Peyer's patch (tissue), 4 donors: ENCODE data around the gene ASAP2. TPM values are rescaled to one million over a fixed set of nuclear protein-coding genes. Genes with fewer than 3 reads are reported as not detected.

Source experiments
- DNase-seq, 3 donors: peaks; one replicate each; pipeline ENCODE4 v3.0.0-alpha.2; 2017 to 2019
- H3K27ac ChIP-seq, 4 donors: fragments of 200-600 bp; sonication (generic); one replicate each; pipeline ENCODE4 v1.5.1; 2016 to 2019
- H3K27me3 ChIP-seq, 2 donors: fragments of 200-600 bp; sonication (generic); one replicate each; pipeline ENCODE4 v1.5.1; 2019
- H3K36me3 ChIP-seq, 3 donors: fragments of 200-600 bp; sonication (generic); one replicate each; pipeline ENCODE4 v1.5.1; 2016 to 2019
- H3K4me1 ChIP-seq, 4 donors: fragments of 200-600 bp; sonication (generic); one replicate each; pipeline ENCODE4 v1.5.1; 2016 to 2019
- H3K4me3 ChIP-seq, 4 donors: fragments of 200-600 bp; sonication (generic); 1 replicate in 3 of 4; 2 replicates in 1 of 4; pipeline ENCODE4 v1.5.1; 2016 to 2019; ENCODE audit warnings: mild to moderate bottlenecking in 1 of 4
- H3K9me3 ChIP-seq, 4 donors: fragments of 200-600 bp; sonication (generic); one replicate each; pipeline ENCODE4 v1.5.1; 2016 to 2019; ENCODE audit warnings: mild to moderate bottlenecking in 1 of 4
- POLR2A ChIP-seq, 2 donors: fragments of 450-650 bp; IDR thresholded peaks; one replicate each; pipeline ENCODE4 v1.5.1; 2017; ENCODE audit warnings: antibody characterized with exemption in 2 of 2, mild to moderate bottlenecking in 2 of 2, moderate library complexity in 2 of 2
- total RNA-seq, 4 donors: library from RNA; depleted of rRNA; stranded (reverse); fragments of >200 nt; gene quantifications; one replicate each; pipeline ENCODE4 v1.1.0, GENCODE V29; 2016
- TF ChIP-seq, protein P1 (sequence below), 6 experiments: fragments of 450-650 bp in 4 of 6; fragments of 200-600 bp in 2 of 6; sonication (generic) in 1 of 6; IDR thresholded peaks; one replicate each; pipeline ENCODE4 v1.5.1; 2017 to 2019; ENCODE audit warnings: antibody characterized with exemption in 6 of 6, mild to moderate bottlenecking in 3 of 6, moderate library complexity in 1 of 6

Gene ASAP2
- total RNA-seq, 4 donors from 2014 or later: 30.6 to 59.4 (median 37.8) TPM

DNA sequence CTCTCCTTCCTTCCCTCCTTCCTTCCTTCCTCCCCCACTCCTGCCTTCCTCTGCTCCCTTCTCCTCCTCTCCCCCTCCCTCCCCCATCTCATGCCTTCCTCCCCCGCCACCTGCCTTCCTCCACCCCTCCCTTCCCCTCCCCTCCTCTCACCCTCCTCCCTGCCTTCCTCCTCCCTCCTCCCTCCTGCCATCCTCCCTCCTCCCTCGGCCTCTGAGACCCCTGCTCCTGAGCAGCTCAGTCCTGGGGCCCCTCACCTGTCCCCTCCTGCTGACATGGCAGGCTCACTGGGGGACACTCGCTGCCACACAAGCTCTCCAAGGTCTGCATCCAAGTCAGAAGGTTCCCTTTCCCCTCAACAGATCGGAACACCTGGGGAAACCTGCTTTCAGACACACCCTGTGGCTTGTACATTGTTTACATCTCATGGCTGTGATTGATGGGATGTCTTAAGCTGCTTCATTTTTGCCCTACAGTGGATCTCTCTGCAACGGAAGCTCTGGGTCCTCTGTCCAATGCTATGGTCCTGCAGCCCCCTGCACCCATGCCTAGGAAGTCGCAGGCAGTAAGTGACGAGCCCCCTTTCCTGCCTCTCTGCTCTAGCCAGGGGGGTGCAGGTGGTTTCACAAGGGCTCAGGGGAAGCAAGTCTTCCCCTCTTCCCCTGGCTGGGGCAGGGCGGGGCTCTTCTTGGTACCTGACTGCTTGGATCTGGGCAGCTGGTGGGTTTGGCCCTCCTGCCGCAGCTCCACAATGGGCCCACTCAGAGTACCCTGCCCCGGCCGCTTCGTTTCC, 193.9 kb downstream of the ASAP2 start:
- Histone ChIP-seq H3K4me1 (no peaks in the 10 kb centered on the region), H3K4me3 (no peak overlapping the region), H3K27me3 (no peaks in the 10 kb centered on the region), H3K36me3 (peaks cover 0 to 34% (median 0%) of the 10 kb centered on the region in 3 donors), H3K27ac (no peak overlapping the region), H3K9me3 (no peaks in the 10 kb centered on the region)
- no peak for DNase-seq
- TF ChIP-seq POLR2A (IDR thresholded peaks at IDR 0.05): no peak
- TF ChIP-seq, protein P1, sequence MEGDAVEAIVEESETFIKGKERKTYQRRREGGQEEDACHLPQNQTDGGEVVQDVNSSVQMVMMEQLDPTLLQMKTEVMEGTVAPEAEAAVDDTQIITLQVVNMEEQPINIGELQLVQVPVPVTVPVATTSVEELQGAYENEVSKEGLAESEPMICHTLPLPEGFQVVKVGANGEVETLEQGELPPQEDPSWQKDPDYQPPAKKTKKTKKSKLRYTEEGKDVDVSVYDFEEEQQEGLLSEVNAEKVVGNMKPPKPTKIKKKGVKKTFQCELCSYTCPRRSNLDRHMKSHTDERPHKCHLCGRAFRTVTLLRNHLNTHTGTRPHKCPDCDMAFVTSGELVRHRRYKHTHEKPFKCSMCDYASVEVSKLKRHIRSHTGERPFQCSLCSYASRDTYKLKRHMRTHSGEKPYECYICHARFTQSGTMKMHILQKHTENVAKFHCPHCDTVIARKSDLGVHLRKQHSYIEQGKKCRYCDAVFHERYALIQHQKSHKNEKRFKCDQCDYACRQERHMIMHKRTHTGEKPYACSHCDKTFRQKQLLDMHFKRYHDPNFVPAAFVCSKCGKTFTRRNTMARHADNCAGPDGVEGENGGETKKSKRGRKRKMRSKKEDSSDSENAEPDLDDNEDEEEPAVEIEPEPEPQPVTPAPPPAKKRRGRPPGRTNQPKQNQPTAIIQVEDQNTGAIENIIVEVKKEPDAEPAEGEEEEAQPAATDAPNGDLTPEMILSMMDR (IDR thresholded peaks at IDR 0.05): no peak

DNA sequence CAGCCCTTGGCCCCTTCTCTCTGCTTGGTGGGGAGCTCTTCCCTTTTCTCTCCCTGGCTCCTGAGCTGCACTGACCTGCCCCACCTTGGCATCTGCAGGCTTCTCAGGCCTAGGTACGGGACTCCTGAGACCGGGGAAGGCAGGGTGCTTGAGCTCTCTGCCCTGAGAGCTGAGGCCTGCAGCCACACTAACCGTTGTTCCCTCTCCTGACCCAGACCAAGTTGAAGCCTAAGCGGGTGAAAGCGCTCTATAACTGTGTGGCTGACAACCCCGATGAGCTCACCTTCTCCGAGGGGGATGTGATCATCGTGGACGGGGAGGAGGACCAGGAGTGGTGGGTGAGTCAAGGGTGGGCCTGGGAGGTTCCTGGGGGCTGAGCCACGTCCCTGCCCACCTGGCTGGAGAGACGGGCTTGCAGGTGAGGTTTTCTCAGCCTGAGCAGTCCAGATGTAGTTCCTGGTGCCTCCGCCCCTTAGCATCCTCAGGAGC, 194.5 kb downstream of the ASAP2 start:
- Histone ChIP-seq H3K27me3 (no peaks in the 10 kb centered on the region), H3K4me1 (no peaks in the 10 kb centered on the region), H3K9me3 (no peaks in the 10 kb centered on the region), H3K36me3 (peaks cover 0 to 32% (median 0%) of the 10 kb centered on the region in 3 donors), H3K27ac (no peak overlapping the region), H3K4me3 (no peak overlapping the region)
- no peak for TF ChIP-seq POLR2A (IDR thresholded peaks at IDR 0.05)
- TF ChIP-seq, protein P1 (IDR thresholded peaks at IDR 0.05): no peak
- no peak for DNase-seq

DNA sequence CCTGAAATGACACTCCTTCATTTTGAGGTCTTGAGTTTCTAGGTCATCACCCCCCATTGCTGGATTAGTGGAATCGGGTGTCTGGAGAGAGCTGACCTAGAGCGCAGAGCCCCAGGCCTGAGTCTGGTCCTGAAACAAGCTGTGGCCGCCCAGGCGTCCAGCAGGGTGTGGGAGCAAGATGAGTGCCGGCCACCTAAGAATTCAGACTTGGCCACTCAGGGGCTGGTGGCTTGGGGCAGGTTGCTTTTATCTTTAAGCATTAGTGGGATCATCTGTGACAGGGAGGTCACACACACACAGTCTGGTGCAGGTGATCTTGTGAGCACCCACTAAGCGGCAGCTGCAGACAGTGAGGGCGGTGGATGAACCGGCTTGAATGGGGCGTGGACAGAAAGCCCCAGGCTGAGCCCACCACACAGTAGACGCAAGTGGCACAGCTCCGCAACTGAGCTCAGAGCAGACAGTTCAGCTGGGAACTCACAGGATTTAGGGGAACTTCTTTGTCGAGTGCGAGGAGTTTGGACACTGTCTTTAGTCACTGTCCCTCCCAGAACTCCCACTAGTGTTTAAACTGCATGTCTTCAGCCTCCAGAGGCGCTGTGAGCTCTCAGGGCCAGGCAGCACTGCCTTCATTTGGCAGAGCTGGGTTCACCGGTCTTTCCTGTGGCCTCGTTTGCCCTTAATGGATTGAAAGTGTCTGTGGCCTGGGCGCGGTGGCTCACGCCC, 195.2 kb downstream of the ASAP2 start:
- Histone ChIP-seq H3K4me1 (no peaks in the 10 kb centered on the region), H3K9me3 (no peaks in the 10 kb centered on the region), H3K27me3 (no peaks in the 10 kb centered on the region), H3K4me3 (no peak overlapping the region), H3K27ac (no peak overlapping the region), H3K36me3 (peaks cover 0 to 29% (median 0%) of the 10 kb centered on the region in 3 donors)
- TF ChIP-seq, protein P1 (IDR thresholded peaks at IDR 0.05): no peak
- TF ChIP-seq POLR2A (IDR thresholded peaks at IDR 0.05): no peak
- DNase-seq: no peak

- no peaks in the 10 kb centered on the region for H3K9me3 ChIP-seq
- DNase-seq: no peak
- TF ChIP-seq POLR2A (IDR thresholded peaks at IDR 0.05): no peak
- H3K4me1 ChIP-seq: no peaks in the 10 kb centered on the region
- H3K27ac ChIP-seq: no peak overlapping the region
- peaks cover 0 to 40% (median 0%) of the 10 kb centered on the region in 3 donors for H3K36me3 ChIP-seq
- H3K27me3 ChIP-seq: no peaks in the 10 kb centered on the region
- H3K4me3 ChIP-seq: no peak overlapping the region
Observed at GRCh38 chr2:9403924-9404323, 197.3 kb downstream of the ASAP2 start.

DNA sequence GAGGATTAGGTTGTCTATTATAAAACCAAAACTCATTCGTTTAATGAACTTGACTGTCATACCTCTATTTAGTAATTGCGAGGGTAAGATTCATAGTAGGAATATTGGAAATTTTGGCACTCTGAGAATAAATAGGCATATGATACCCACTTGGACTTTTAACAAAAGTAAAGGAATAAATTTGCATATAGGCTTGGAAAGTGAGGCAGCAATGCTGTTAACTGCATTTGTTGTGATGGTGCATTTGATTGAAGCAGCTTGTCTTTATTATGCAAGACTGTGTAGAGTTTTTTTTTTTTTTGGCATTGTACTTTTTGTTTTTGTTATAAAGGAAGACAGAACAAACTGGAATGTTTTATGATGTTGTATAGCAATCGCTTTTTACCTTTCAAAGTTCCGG, 197.8 kb downstream of the ASAP2 start:
- peaks cover 0 to 41% (median 0%) of the 10 kb centered on the region in 3 donors for H3K36me3 ChIP-seq
- H3K4me1 ChIP-seq: no peaks in the 10 kb centered on the region
- H3K9me3 ChIP-seq: no peaks in the 10 kb centered on the region
- no peak overlapping the region for H3K27ac ChIP-seq
- DNase-seq: no peak
- TF ChIP-seq, protein P1 (IDR thresholded peaks at IDR 0.05): no peak
- no peak for TF ChIP-seq POLR2A (IDR thresholded peaks at IDR 0.05)
- no peak overlapping the region for H3K4me3 ChIP-seq
- H3K27me3 ChIP-seq: no peaks in the 10 kb centered on the region

DNA sequence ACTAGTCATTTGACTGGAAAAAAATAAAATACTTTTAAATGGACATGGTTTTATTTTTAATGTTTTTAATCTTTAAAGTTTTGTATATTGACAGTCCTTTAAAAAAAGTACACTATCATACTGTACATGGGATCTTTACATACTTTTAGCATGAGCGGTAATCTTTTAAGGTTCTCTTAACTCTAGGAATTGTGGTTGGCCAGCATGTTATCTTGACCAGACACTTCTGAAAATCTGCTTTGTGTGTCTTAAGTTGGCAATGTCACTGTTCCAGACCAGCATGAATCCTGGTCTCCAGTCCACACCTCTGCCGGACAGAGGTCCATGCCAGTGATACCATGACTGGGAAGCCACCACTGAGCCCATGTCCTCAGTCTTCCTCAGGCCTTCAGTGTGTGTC, 199.0 kb downstream of the ASAP2 start:
- Histone ChIP-seq H3K4me3 (no peak overlapping the region), H3K4me1 (no peaks in the 10 kb centered on the region), H3K9me3 (no peaks in the 10 kb centered on the region), H3K27ac (no peak overlapping the region), H3K27me3 (no peaks in the 10 kb centered on the region), H3K36me3 (peaks cover 0 to 46% (median 0%) of the 10 kb centered on the region in 3 donors)
- DNase-seq: no peak
- TF ChIP-seq, protein P1 (IDR thresholded peaks at IDR 0.05): no peak
- no peak for TF ChIP-seq POLR2A (IDR thresholded peaks at IDR 0.05)
